Measurements from ENCODE around the gene MRPL54. TPM values are rescaled to one million over a fixed set of nuclear protein-coding genes. Genes with fewer than 3 reads are reported as not detected.

MRPL54 gene
- 10 to 100 TPM; 80.0 to 83.8 TPM for polyA plus RNA-seq

DNA sequence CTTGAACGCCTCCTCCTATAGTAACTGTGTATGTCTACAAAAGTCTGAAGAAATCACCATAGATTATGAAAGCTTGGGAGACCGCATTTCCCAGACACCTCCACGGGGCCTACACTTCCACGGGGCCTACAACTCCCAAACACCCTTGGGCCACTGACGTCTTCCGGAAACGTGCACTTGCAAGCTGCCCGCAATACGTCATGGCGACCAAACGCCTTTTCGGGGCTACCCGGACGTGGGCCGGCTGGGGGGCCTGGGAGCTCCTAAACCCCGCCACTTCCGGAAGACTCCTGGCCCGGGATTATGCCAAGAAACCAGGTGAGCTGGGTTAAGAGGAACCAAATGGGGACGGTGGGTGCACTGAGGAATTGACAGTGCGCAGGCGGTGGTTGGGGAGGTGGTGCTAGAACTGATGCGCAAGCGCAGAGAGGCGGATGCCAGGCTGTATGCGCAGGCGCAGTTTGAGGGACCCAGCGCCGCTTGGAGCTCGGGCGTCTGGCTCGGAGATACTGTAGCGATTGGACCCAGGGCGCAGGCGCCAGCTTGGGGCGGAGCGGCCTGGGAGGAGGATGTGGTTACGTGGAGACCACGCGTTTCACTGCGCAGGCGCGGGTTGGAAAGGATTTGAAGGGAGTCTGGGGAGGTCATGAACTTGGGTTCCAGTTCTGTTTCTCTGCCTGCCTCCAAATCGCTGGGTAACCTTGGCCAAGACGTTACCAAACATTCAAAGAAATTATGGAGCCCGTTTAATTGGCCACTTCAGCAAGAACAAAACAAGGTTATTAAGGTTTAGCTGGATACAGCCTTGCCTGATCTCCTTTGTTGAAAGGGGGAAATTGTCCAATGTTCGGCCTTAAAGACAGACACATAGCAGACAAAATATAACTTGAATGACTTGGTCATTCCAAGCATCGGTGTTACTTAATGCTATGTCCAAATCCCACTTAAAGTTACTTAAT is at the start of gene MRPL54:
TSS of gene MRPL54 (plus strand) at position 182 of the 959 bp plus-strand sequence. CDS start at position 201, 19 bp downstream.
- Histone ChIP-seq H3K27ac (ENCODE audit: low read depth in 2 of 2, low read length in 1 of 2) (peak within 1 kb of the TSS; percentile 99 to 100), H3K4me1 (ENCODE audit: control insufficient read depth in 2 of 2, insufficient read depth in 2 of 2, low read length in 1 of 2) (peaks cover 0 to 11% of the 10 kb centered on the region in 2 donors), H3K27me3 (ENCODE audit: control insufficient read depth in 1 of 2, insufficient read depth in 2 of 2, low read length in 2 of 2) (no peaks in the 10 kb centered on the region), H3K4me3 (ENCODE audit: low read depth in 1 of 2, low read length in 2 of 2) (peak within 1 kb of the TSS; percentile 90 to 93), H3K36me3 (ENCODE audit: control insufficient read depth in 2 of 2, insufficient read depth in 2 of 2, low read length in 1 of 2) (peaks cover 13 to 28% of the 10 kb centered on the region in 2 donors), H3K9me3 (ENCODE audit: control insufficient read depth in 2 of 2, insufficient read depth in 1 of 2, low read depth in 1 of 2, low read length in 1 of 2) (no peaks in the 10 kb centered on the region)
- WGBS, 2 donors = 2 to 3% methylated on average over 47 of the region's 47 CpGs

DNA sequence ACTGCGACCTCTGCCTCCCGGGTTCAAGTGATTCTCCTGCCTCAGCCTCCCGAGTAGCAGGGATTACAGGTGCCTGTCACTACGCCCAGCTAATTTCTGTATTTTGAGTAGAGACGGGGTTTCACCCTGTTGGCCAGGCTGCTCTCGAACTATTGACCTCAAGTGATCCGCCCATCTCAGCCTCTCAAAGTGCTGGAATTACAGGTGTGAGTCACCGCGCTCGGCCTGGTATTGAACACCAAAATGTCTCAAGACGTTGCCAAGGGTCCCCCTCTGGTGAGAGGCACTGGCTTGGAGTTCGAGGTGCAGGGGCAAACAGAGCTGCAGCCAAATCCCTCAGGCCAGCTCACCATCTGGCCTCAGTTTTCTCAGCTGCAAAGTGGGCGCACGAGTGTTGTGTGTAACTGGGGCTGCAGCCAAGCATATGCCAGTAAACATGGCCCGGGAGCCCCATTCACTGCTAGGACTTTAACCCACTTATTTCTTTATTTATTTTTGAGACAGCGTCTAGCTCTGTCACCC is 46.3 kb upstream of the MRPL54 start:
- Histone ChIP-seq H3K36me3 (ENCODE audit: control insufficient read depth in 2 of 2, insufficient read depth in 2 of 2, low read length in 1 of 2) (peaks cover 0 to 5% of the 10 kb centered on the region in 2 donors), H3K27ac (ENCODE audit: low read depth in 2 of 2, low read length in 1 of 2) (peak overlapping the region in 1 of 2 donors; percentile 66), H3K4me1 (ENCODE audit: control insufficient read depth in 2 of 2, insufficient read depth in 2 of 2, low read length in 1 of 2) (peaks cover 0 to 4% of the 10 kb centered on the region in 2 donors), H3K9me3 (ENCODE audit: control insufficient read depth in 2 of 2, insufficient read depth in 1 of 2, low read depth in 1 of 2, low read length in 1 of 2) (no peaks in the 10 kb centered on the region), H3K4me3 (ENCODE audit: low read depth in 1 of 2, low read length in 2 of 2) (no peak overlapping the region), H3K27me3 (ENCODE audit: control insufficient read depth in 1 of 2, insufficient read depth in 2 of 2, low read length in 2 of 2) (no peaks in the 10 kb centered on the region)
- WGBS, 2 donors = 62 to 69% methylated on average over 16 of the region's 16 CpGs

DNA sequence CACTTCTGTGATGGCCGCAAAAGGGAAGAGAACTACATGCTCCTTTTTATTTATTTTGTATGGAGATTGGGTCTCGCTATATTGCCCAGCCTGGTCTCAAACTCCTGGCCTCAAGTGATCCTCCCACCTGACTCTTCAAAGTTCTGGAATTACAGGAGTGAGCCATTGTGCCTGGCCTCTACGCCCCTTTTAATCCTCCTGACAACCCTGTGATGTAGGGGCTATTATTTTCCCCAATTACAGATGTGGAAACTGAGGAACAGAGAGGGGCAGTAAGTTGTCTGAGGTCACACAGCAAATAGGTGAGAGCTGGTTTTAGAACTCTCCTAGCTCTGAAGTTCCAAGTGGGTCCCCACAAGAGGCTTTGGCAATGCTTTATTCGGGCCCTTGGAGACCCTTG is 42.6 kb upstream of the MRPL54 start:
- no peaks in the 10 kb centered on the region for H3K9me3 ChIP-seq (ENCODE audit: control insufficient read depth in 2 of 2, insufficient read depth in 1 of 2, low read depth in 1 of 2, low read length in 1 of 2)
- H3K27ac ChIP-seq (ENCODE audit: low read depth in 2 of 2, low read length in 1 of 2) = peak overlapping the region in 1 of 2 donors; percentile 46
- H3K4me1 ChIP-seq (ENCODE audit: control insufficient read depth in 2 of 2, insufficient read depth in 2 of 2, low read length in 1 of 2) = peaks cover 2% of the 10 kb centered on the region in 2 donors
- H3K4me3 ChIP-seq (ENCODE audit: low read depth in 1 of 2, low read length in 2 of 2) = no peak overlapping the region
- peaks cover 0 to 3% of the 10 kb centered on the region in 2 donors for H3K36me3 ChIP-seq (ENCODE audit: control insufficient read depth in 2 of 2, insufficient read depth in 2 of 2, low read length in 1 of 2)
- 81 to 91% methylated on average over 4 of the region's 4 CpGs for WGBS, 2 donors
- peaks cover 0 to 4% of the 10 kb centered on the region in 2 donors for H3K27me3 ChIP-seq (ENCODE audit: control insufficient read depth in 1 of 2, insufficient read depth in 2 of 2, low read length in 2 of 2)

DNA sequence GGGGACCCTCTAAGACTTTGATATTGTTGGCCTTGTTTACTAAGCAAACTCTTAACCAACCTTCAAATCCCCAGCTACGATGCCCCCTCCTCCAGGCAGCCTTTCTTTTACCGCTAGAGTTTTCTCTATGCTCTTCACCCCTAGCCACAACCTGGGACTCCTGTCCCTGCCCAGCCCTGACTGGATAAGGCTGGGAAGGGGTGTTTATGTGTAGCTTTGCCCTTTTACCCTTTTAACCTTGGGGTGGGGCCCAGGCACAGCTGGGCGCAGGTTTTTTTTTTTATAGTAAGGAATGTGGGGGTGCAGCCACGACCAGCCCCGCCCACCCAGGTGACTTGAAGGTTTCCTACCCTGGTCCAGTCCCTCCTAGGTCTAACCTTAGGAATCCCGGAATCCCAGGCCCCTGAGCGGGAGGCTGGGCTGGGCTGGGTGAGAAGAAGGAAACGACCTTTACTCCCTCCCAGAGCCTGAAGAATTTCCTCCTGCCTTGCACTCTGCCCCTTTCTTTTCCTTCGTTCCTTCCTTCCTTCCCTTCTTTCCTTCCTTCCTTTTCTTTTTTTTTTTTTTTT is 42.0 kb upstream of the MRPL54 start:
- 11 to 14% methylated on average over 9 of the region's 9 CpGs for WGBS, 2 donors
- peaks cover 2% of the 10 kb centered on the region in 2 donors for H3K4me1 ChIP-seq (ENCODE audit: control insufficient read depth in 2 of 2, insufficient read depth in 2 of 2, low read length in 1 of 2)
- H3K4me3 ChIP-seq (ENCODE audit: low read depth in 1 of 2, low read length in 2 of 2) = no peak overlapping the region
- no peaks in the 10 kb centered on the region for H3K9me3 ChIP-seq (ENCODE audit: control insufficient read depth in 2 of 2, insufficient read depth in 1 of 2, low read depth in 1 of 2, low read length in 1 of 2)
- H3K27me3 ChIP-seq (ENCODE audit: control insufficient read depth in 1 of 2, insufficient read depth in 2 of 2, low read length in 2 of 2) = peaks cover 0 to 4% of the 10 kb centered on the region in 2 donors
- H3K27ac ChIP-seq (ENCODE audit: low read depth in 2 of 2, low read length in 1 of 2) = peak overlapping the region in 1 of 2 donors; percentile 63
- peaks cover 0 to 3% of the 10 kb centered on the region in 2 donors for H3K36me3 ChIP-seq (ENCODE audit: control insufficient read depth in 2 of 2, insufficient read depth in 2 of 2, low read length in 1 of 2)

DNA sequence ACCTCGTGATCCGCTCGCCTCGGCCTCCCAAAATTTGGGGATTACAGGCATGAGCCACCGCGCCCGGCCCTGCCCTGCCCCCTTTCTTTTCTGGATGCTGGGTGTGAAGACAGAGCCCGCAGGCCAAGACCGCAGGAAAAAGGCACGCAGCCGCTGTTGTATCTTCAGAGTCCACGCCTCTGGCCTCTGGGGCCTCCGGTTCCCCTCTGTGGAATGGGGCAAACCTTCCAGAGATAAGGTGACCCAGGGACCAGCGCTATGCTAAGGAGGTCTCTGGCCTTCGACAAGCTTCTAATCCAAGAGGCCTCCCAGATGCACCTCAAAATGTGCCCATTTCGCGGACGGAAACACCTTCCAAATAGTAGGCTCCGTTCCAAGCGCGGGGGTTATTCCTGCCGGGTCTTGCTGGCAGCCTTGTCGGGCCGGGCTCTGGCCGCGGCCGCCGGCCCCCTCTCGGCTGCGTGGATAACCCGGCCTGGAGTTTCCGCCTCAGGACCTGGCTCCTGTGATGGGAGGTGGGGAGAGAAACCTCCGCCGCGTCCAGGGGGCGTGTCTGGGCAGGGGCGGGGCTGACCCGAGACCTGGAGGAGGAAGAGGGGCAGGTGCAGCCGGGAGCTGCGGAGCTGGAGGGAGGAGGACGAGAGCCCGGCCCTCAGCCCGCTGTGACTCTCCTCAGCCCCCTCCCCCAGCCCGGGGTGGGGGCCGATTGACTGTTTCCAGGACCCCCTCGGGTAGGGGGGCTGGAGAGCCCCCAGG is 41.2 kb upstream of the MRPL54 start:
- Histone ChIP-seq H3K4me3 (ENCODE audit: low read depth in 1 of 2, low read length in 2 of 2) (peak overlapping the region; percentile 51 to 57), H3K9me3 (ENCODE audit: control insufficient read depth in 2 of 2, insufficient read depth in 1 of 2, low read depth in 1 of 2, low read length in 1 of 2) (no peaks in the 10 kb centered on the region), H3K27ac (ENCODE audit: low read depth in 2 of 2, low read length in 1 of 2) (peak overlapping the region; percentile 69 to 76), H3K27me3 (ENCODE audit: control insufficient read depth in 1 of 2, insufficient read depth in 2 of 2, low read length in 2 of 2) (peaks cover 0 to 4% of the 10 kb centered on the region in 2 donors), H3K36me3 (ENCODE audit: control insufficient read depth in 2 of 2, insufficient read depth in 2 of 2, low read length in 1 of 2) (peaks cover 0 to 1% of the 10 kb centered on the region in 2 donors), H3K4me1 (ENCODE audit: control insufficient read depth in 2 of 2, insufficient read depth in 2 of 2, low read length in 1 of 2) (peaks cover 2% of the 10 kb centered on the region in 2 donors)
- 14 to 15% methylated on average over 45 to 46 of the region's 46 CpGs for WGBS, 2 donors

DNA sequence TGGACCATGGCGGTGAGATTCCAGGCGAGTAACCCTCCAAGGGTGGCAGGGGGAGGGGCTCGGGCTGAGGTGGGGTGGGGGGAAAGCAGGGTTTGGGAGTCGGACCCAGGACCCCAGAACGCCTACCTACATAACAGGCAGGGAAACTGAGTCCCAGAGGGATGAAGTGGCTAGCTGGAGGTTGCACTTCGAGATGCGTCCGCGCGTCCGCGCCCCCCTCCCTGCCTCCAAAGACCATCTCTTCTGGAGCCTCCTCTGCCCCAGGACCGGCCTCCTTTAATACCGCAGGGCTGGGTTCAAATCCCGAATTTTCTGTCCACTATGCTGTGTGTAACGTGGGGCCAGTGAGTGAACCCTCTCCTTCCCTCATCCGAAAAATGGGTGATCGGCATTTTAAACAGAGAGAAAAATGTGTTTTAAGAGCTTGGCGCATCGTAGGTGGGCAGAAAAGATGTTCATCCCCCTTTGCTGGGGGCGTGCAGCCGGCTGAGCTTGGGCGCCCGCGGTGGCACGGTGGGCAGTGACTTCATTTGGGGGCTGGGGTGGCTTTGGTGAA is 40.5 kb upstream of the MRPL54 start:
- Histone ChIP-seq H3K4me3 (ENCODE audit: low read depth in 1 of 2, low read length in 2 of 2) (peak overlapping the region; percentile 51 to 57), H3K4me1 (ENCODE audit: control insufficient read depth in 2 of 2, insufficient read depth in 2 of 2, low read length in 1 of 2) (peaks cover 2% of the 10 kb centered on the region in 2 donors), H3K27ac (ENCODE audit: low read depth in 2 of 2, low read length in 1 of 2) (peak overlapping the region; percentile 30 to 69), H3K27me3 (ENCODE audit: control insufficient read depth in 1 of 2, insufficient read depth in 2 of 2, low read length in 2 of 2) (peaks cover 0 to 4% of the 10 kb centered on the region in 2 donors), H3K36me3 (ENCODE audit: control insufficient read depth in 2 of 2, insufficient read depth in 2 of 2, low read length in 1 of 2) (no peaks in the 10 kb centered on the region), H3K9me3 (ENCODE audit: control insufficient read depth in 2 of 2, insufficient read depth in 1 of 2, low read depth in 1 of 2, low read length in 1 of 2) (no peaks in the 10 kb centered on the region)
- WGBS, 2 donors = 3 to 4% methylated on average over 26 of the region's 26 CpGs

DNA sequence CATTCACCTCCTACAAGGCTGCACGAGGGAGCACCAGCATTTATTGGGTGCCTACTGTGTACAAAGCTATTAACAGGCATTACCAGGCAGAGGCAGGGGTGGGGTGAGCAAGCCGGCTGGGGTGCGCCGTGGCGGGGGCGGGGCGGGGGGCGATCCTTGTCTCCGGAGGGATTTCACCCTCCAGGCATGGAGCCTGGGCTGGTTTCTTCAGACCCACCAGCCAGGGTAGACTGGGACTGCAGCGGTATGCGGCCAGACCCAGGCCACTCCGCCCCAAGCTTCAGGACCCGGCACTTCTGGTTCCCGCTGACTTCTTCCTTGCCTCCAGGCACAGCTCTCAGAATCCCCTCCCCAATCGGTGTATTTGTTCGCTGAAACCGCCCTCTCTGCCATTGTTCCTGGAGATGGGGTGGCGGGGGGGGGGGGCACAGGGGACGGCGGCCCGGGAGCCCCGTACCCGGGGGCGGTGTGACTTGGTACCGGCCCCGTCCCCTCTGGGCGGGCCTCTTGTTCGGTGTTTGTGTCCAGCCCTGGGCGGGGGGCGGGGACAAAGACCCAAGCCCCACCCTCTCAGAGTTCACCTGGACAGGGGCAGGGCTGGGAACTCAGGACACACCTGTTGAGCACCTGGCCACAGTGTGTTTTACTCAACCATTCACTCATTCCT is 39.9 kb upstream of the MRPL54 start:
- Histone ChIP-seq H3K27ac (ENCODE audit: low read depth in 2 of 2, low read length in 1 of 2) (peak overlapping the region; percentile 30 to 69), H3K36me3 (ENCODE audit: control insufficient read depth in 2 of 2, insufficient read depth in 2 of 2, low read length in 1 of 2) (no peaks in the 10 kb centered on the region), H3K9me3 (ENCODE audit: control insufficient read depth in 2 of 2, insufficient read depth in 1 of 2, low read depth in 1 of 2, low read length in 1 of 2) (no peaks in the 10 kb centered on the region), H3K4me1 (ENCODE audit: control insufficient read depth in 2 of 2, insufficient read depth in 2 of 2, low read length in 1 of 2) (peaks cover 2% of the 10 kb centered on the region in 2 donors), H3K4me3 (ENCODE audit: low read depth in 1 of 2, low read length in 2 of 2) (peak overlapping the region; percentile 51 to 57), H3K27me3 (ENCODE audit: control insufficient read depth in 1 of 2, insufficient read depth in 2 of 2, low read length in 2 of 2) (peaks cover 0 to 4% of the 10 kb centered on the region in 2 donors)
- WGBS, 2 donors = 4 to 5% methylated on average over 26 to 30 of the region's 30 CpGs

DNA sequence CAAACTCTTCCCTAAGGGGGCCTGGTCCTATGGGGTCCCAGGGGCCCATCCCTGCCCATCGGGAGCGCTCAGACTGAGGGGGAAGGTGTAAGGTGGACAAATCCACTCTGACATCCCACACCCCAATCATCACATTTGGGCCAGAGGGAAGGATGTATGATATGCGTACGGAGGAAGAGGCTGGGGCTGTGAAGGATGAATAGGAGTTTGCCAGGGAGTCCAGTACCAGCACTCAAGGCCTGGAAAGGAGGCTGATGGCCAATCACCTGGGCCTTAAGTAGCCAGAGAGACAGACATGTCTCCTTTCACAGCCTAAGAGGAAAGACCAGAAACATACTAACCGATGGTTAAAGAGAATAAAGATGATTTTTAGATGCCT is 39.4 kb upstream of the MRPL54 start:
- 85 to 86% methylated on average over 5 of the region's 5 CpGs for WGBS, 2 donors
- Histone ChIP-seq H3K4me3 (ENCODE audit: low read depth in 1 of 2, low read length in 2 of 2) (peak overlapping the region in 1 of 2 donors; percentile 51), H3K27me3 (ENCODE audit: control insufficient read depth in 1 of 2, insufficient read depth in 2 of 2, low read length in 2 of 2) (peaks cover 0 to 4% of the 10 kb centered on the region in 2 donors), H3K27ac (ENCODE audit: low read depth in 2 of 2, low read length in 1 of 2) (peak overlapping the region in 1 of 2 donors; percentile 24), H3K9me3 (ENCODE audit: control insufficient read depth in 2 of 2, insufficient read depth in 1 of 2, low read depth in 1 of 2, low read length in 1 of 2) (no peaks in the 10 kb centered on the region), H3K4me1 (ENCODE audit: control insufficient read depth in 2 of 2, insufficient read depth in 2 of 2, low read length in 1 of 2) (peaks cover 2% of the 10 kb centered on the region in 2 donors), H3K36me3 (ENCODE audit: control insufficient read depth in 2 of 2, insufficient read depth in 2 of 2, low read length in 1 of 2) (no peaks in the 10 kb centered on the region)

Data from esophagus (tissue), 2 donors.